ENCODE measurements around the gene POLR3C. TPM values are rescaled to one million over a fixed set of nuclear protein-coding genes. Genes with fewer than 3 reads are reported as not detected.

Gene POLR3C
- total and polyA plus RNA-seq, 2 of the 13 experiments (the other 11 are each of a cell fraction or from before 2014, with no cell fraction given): 15.5 to 24.3 TPM

DNA sequence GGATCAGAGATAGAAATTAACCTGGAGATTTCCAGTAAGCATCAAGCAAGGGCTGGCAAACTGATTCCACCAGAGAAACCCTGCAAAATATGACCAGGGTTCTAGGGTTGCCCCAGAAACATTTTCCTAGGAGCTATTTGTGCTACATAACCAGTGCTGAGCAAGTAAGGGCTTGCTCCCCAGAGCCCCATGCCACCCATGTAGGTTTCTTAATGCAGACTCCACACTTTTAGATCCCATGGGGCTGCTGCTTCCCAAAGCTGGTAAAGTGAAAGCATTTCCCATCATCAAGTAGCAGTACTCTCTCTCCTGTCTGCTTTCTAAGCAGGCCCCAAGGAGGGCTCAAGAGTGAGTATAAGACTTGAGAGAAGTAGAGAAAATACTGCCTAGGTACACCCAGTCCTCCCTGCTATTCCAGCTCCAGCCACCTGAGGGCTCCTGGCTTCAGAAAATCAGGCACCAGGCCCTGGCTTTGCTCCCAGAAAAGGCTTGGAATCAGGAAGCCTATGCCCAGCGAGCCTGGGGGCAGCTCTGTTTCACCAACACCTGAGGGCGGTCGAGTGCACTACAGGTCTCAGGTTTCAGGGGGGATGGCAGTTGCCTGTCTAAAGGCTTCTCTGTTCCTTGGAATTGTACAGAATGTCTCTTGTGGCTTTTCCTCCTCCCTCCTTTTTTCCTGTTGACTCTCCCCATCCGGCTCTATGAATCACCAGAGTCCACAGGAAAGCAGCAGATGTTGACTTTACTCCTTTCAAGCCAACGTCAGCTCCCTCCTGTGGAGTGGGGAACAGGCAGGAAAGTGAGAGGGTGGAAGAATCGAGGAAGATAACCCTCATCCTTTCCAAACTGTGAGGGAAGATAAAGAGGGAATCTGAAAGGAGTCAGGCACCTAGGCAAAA is 67.8 kb downstream of the POLR3C start (continued):
- TF ChIP-seq, protein P1, sequence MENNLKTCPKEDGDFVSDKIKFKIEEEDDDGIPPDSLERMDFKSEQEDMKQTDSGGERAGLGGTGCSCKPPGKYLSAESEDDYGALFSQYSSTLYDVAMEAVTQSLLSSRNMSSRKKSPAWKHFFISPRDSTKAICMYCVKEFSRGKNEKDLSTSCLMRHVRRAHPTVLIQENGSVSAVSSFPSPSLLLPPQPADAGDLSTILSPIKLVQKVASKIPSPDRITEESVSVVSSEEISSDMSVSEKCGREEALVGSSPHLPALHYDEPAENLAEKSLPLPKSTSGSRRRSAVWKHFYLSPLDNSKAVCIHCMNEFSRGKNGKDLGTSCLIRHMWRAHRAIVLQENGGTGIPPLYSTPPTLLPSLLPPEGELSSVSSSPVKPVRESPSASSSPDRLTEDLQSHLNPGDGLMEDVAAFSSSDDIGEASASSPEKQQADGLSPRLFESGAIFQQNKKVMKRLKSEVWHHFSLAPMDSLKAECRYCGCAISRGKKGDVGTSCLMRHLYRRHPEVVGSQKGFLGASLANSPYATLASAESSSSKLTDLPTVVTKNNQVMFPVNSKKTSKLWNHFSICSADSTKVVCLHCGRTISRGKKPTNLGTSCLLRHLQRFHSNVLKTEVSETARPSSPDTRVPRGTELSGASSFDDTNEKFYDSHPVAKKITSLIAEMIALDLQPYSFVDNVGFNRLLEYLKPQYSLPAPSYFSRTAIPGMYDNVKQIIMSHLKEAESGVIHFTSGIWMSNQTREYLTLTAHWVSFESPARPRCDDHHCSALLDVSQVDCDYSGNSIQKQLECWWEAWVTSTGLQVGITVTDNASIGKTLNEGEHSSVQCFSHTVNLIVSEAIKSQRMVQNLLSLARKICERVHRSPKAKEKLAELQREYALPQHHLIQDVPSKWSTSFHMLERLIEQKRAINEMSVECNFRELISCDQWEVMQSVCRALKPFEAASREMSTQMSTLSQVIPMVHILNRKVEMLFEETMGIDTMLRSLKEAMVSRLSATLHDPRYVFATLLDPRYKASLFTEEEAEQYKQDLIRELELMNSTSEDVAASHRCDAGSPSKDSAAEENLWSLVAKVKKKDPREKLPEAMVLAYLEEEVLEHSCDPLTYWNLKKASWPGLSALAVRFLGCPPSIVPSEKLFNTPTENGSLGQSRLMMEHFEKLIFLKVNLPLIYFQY (CRISPR knock-in tag; IDR thresholded peaks at IDR 0.05; ENCODE audit: borderline replicate concordance): peak; percentile 50; the same call in 1 of the 2 replicates
- TF ChIP-seq, protein P2, sequence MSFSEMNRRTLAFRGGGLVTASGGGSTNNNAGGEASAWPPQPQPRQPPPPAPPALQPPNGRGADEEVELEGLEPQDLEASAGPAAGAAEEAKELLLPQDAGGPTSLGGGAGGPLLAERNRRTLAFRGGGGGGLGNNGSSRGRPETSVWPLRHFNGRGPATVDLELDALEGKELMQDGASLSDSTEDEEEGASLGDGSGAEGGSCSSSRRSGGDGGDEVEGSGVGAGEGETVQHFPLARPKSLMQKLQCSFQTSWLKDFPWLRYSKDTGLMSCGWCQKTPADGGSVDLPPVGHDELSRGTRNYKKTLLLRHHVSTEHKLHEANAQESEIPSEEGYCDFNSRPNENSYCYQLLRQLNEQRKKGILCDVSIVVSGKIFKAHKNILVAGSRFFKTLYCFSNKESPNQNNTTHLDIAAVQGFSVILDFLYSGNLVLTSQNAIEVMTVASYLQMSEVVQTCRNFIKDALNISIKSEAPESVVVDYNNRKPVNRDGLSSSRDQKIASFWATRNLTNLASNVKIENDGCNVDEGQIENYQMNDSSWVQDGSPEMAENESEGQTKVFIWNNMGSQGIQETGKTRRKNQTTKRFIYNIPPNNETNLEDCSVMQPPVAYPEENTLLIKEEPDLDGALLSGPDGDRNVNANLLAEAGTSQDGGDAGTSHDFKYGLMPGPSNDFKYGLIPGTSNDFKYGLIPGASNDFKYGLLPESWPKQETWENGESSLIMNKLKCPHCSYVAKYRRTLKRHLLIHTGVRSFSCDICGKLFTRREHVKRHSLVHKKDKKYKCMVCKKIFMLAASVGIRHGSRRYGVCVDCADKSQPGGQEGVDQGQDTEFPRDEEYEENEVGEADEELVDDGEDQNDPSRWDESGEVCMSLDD (CRISPR knock-in tag; IDR thresholded peaks at IDR 0.05; ENCODE audit: borderline replicate concordance): 0 out of 2 replicates have a peak, but pooled peaks have one; percentile 57
- TF ChIP-seq ZSCAN9 (CRISPR knock-in tag; IDR thresholded peaks at IDR 0.05; ENCODE audit: borderline replicate concordance): peak; percentile 84
- TF ChIP-seq, protein P3, sequence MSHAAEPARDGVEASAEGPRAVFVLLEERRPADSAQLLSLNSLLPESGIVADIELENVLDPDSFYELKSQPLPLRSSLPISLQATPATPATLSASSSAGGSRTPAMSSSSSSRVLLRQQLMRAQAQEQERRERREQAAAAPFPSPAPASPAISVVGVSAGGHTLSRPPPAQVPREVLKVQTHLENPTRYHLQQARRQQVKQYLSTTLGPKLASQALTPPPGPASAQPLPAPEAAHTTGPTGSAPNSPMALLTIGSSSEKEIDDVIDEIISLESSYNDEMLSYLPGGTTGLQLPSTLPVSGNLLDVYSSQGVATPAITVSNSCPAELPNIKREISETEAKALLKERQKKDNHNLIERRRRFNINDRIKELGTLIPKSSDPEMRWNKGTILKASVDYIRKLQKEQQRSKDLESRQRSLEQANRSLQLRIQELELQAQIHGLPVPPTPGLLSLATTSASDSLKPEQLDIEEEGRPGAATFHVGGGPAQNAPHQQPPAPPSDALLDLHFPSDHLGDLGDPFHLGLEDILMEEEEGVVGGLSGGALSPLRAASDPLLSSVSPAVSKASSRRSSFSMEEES (CRISPR knock-in tag; IDR thresholded peaks at IDR 0.05): peak; percentile 37; the same call in 1 of the 2 replicates
- peak; percentile 19; the same call in 1 of the 2 replicates for TF ChIP-seq ZSCAN31 (CRISPR knock-in tag; IDR thresholded peaks at IDR 0.05; ENCODE audit: low read depth)
- TF ChIP-seq, protein P4, sequence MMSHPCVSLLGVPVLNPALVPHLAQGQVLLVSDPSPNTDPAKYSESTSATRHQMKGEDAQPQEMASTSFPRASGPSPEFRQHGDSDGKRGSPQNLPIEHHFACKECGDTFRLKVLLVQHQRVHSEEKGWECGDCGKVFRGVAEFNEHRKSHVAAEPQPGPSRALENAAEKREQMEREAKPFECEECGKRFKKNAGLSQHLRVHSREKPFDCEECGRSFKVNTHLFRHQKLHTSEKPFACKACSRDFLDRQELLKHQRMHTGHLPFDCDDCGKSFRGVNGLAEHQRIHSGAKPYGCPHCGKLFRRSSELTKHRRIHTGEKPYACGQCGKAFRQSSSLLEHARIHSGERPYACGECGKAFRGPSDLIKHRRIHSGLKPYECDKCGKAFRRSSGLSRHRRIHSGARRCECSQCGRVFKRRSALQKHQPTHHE (CRISPR knock-in tag; IDR thresholded peaks at IDR 0.05; ENCODE audit: borderline replicate concordance): peak; percentile 90
- no peak for TF ChIP-seq NR2F2 (IDR thresholded peaks at IDR 0.05; ENCODE audit: borderline replicate concordance, low read depth)
- TF ChIP-seq, protein P5, sequence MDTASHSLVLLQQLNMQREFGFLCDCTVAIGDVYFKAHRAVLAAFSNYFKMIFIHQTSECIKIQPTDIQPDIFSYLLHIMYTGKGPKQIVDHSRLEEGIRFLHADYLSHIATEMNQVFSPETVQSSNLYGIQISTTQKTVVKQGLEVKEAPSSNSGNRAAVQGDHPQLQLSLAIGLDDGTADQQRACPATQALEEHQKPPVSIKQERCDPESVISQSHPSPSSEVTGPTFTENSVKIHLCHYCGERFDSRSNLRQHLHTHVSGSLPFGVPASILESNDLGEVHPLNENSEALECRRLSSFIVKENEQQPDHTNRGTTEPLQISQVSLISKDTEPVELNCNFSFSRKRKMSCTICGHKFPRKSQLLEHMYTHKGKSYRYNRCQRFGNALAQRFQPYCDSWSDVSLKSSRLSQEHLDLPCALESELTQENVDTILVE (CRISPR knock-in tag; IDR thresholded peaks at IDR 0.05): peak; percentile 75
- TF ChIP-seq, protein P6, sequence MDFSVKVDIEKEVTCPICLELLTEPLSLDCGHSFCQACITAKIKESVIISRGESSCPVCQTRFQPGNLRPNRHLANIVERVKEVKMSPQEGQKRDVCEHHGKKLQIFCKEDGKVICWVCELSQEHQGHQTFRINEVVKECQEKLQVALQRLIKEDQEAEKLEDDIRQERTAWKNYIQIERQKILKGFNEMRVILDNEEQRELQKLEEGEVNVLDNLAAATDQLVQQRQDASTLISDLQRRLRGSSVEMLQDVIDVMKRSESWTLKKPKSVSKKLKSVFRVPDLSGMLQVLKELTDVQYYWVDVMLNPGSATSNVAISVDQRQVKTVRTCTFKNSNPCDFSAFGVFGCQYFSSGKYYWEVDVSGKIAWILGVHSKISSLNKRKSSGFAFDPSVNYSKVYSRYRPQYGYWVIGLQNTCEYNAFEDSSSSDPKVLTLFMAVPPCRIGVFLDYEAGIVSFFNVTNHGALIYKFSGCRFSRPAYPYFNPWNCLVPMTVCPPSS (IDR thresholded peaks at IDR 0.05): no peak
- TF ChIP-seq IRX3 (CRISPR knock-in tag; IDR thresholded peaks at IDR 0.05; ENCODE audit: borderline replicate concordance, low read depth): no peak
- TF ChIP-seq, protein P7, sequence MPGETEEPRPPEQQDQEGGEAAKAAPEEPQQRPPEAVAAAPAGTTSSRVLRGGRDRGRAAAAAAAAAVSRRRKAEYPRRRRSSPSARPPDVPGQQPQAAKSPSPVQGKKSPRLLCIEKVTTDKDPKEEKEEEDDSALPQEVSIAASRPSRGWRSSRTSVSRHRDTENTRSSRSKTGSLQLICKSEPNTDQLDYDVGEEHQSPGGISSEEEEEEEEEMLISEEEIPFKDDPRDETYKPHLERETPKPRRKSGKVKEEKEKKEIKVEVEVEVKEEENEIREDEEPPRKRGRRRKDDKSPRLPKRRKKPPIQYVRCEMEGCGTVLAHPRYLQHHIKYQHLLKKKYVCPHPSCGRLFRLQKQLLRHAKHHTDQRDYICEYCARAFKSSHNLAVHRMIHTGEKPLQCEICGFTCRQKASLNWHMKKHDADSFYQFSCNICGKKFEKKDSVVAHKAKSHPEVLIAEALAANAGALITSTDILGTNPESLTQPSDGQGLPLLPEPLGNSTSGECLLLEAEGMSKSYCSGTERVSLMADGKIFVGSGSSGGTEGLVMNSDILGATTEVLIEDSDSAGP (CRISPR knock-in tag; IDR thresholded peaks at IDR 0.05; ENCODE audit: borderline replicate concordance): peak; percentile 79; the same call in 1 of the 2 replicates
- TF ChIP-seq ZNF768 (CRISPR knock-in tag; IDR thresholded peaks at IDR 0.05): no peak; the same call in 1 of the 2 replicates
- TF ChIP-seq TEAD2 (CRISPR knock-in tag; IDR thresholded peaks at IDR 0.05): no peak
